ENCODE results near the gene EVI5L. TPM values are rescaled to one million over a fixed set of nuclear protein-coding genes. Genes with fewer than 3 reads are reported as not detected.

EVI5L gene
- total RNA-seq, 4 donors from 2014 or later: 7.7 to 22.3 (median 14.9) TPM

DNA sequence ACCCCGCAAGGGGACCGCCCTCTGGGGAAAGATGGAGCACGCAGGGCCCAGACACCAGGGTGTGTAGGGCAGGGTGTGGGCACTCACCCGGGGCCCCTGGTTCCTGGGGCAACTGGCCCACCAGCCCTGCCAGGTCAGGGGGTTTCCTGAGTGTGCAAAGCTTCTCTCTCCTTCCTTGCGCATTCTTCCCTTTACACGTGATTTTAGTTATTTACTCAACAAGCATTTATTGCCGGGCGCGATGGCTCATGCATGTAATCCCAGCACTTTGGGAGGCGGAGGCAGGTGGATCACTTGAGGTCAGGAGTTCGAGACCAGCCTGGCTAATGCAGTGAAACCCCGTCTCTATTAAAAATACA is 23.7 kb downstream of the EVI5L start:
- no peak for TF ChIP-seq POLR2A (IDR thresholded peaks at IDR 0.05)
- TF ChIP-seq, protein P1, sequence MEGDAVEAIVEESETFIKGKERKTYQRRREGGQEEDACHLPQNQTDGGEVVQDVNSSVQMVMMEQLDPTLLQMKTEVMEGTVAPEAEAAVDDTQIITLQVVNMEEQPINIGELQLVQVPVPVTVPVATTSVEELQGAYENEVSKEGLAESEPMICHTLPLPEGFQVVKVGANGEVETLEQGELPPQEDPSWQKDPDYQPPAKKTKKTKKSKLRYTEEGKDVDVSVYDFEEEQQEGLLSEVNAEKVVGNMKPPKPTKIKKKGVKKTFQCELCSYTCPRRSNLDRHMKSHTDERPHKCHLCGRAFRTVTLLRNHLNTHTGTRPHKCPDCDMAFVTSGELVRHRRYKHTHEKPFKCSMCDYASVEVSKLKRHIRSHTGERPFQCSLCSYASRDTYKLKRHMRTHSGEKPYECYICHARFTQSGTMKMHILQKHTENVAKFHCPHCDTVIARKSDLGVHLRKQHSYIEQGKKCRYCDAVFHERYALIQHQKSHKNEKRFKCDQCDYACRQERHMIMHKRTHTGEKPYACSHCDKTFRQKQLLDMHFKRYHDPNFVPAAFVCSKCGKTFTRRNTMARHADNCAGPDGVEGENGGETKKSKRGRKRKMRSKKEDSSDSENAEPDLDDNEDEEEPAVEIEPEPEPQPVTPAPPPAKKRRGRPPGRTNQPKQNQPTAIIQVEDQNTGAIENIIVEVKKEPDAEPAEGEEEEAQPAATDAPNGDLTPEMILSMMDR (IDR thresholded peaks at IDR 0.05): no peak
- DNase-seq: no peak
- Histone ChIP-seq H3K4me1 (peaks cover 0 to 6% (median 0%) of the 10 kb centered on the region in 4 donors), H3K27me3 (no peaks in the 10 kb centered on the region), H3K9me3 (no peaks in the 10 kb centered on the region), H3K4me3 (no peak overlapping the region), H3K36me3 (no peaks in the 10 kb centered on the region), H3K27ac (no peak overlapping the region)

DNA sequence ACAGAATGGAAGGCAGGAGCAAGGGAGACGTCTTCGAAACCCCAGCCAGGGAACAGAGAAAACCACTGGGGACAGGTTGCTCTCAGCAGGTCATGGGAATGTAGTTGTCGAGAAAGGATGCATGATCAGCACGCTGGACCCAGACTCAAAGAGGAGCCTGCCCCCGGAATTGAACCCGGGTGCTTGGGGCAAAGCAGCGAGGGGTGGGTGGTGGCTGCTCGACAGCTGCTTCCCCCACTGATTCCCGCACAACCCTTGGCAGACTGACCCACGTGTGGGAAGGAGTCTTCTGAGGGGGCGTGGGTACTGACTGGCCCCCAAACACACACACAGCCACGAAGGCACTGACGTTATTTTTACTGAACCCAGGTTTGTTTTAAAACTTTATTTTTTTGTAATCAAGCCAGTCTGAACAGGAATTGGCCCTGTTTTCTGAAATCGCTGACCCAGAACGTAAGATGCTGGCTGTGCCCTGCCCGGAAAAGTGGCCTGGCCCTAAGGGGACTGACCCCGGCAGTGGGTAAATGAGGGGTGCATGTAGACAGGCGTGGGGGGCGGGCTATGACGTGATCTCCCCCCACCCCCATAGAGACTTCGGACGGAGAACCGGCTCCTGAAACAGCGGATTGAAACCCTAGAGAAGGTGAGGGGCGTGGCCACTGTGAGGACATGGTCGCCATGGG is 25.5 kb downstream of the EVI5L start:
- DNase-seq: no peak
- Histone ChIP-seq H3K27ac (no peak overlapping the region), H3K4me3 (no peak overlapping the region), H3K36me3 (no peaks in the 10 kb centered on the region), H3K9me3 (no peaks in the 10 kb centered on the region), H3K4me1 (peaks cover 0 to 6% (median 0%) of the 10 kb centered on the region in 4 donors), H3K27me3 (no peaks in the 10 kb centered on the region)
- TF ChIP-seq, protein P1 (IDR thresholded peaks at IDR 0.05): no peak
- TF ChIP-seq POLR2A (IDR thresholded peaks at IDR 0.05): no peak

DNA sequence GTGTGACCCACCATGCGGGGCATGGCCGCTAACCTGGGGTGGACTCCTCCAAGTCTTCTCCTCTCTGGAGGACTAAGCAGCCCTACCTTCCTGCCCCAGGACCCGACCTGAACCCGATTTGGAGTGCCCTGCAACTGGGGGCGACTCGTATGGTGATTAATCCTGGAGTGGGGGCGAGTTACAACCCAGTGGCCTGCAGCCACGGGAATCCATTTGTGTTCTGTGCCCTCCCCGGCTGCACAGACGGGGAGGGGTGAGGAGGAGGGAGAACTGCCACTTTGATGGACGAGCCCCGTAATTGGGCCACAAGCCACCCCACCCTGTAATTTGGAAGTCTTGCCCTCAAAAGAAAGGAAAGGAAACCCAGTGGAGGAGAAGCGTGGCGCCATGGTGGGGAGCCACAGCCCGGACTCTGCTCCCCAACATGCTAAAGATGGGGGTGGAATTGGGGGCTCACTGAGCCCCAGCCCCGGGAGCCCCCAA is 26.1 kb downstream of the EVI5L start:
- Histone ChIP-seq H3K4me3 (no peak overlapping the region), H3K27me3 (no peaks in the 10 kb centered on the region), H3K4me1 (peaks cover 0 to 6% (median under 1%) of the 10 kb centered on the region in 4 donors), H3K36me3 (no peaks in the 10 kb centered on the region), H3K9me3 (no peaks in the 10 kb centered on the region), H3K27ac (no peak overlapping the region)
- DNase-seq: no peak
- no peak for TF ChIP-seq POLR2A (IDR thresholded peaks at IDR 0.05)
- TF ChIP-seq, protein P1 (IDR thresholded peaks at IDR 0.05): no peak

- no peak overlapping the region for H3K4me3 ChIP-seq
- H3K27ac ChIP-seq: no peak overlapping the region
- H3K36me3 ChIP-seq: no peaks in the 10 kb centered on the region
- TF ChIP-seq, protein P1 (IDR thresholded peaks at IDR 0.05): no peak
- TF ChIP-seq POLR2A (IDR thresholded peaks at IDR 0.05): no peak
- H3K27me3 ChIP-seq: no peaks in the 10 kb centered on the region
- DNase-seq: peak in 1 of 3 donors; percentile 47
- peaks cover 0 to 10% (median 8%) of the 10 kb centered on the region in 4 donors for H3K4me1 ChIP-seq
- H3K9me3 ChIP-seq: no peaks in the 10 kb centered on the region
These were observed 27.0 kb downstream of the EVI5L start for GRCh38 chr19:7856679-7857663.

- Histone ChIP-seq H3K4me3 (no peak overlapping the region), H3K27me3 (no peaks in the 10 kb centered on the region), H3K4me1 (peaks cover 0 to 16% (median 15%) of the 10 kb centered on the region in 4 donors), H3K27ac (no peak overlapping the region), H3K36me3 (no peaks in the 10 kb centered on the region), H3K9me3 (no peaks in the 10 kb centered on the region)
- DNase-seq: peak in 1 of 3 donors; percentile 32
- no peak for TF ChIP-seq POLR2A (IDR thresholded peaks at IDR 0.05)
- TF ChIP-seq, protein P1 (IDR thresholded peaks at IDR 0.05): no peak
These were observed 27.7 kb downstream of the EVI5L start for GRCh38 chr19:7857727-7858108.
